Right lobe of liver (tissue), 4 donors: ENCODE measurements around the gene HPS3.

Source experiments
- POLR2A ChIP-seq: fragments of 450-650 bp; IDR thresholded peaks from one replicate; pipeline ENCODE4 v1.6.1; 2017; ENCODE audit warnings: antibody characterized with exemption, mild to moderate bottlenecking
- TF ChIP-seq, protein P1 (sequence below), 4 donors: fragments of 200-600 bp in 3 of 4; fragments of 450-650 bp in 1 of 4; IDR thresholded peaks; one replicate each; pipeline versions ENCODE4 v1.5.1 to v1.8.0; 2016 to 2022; ENCODE audit warnings: antibody characterized with exemption in 4 of 4, mild to moderate bottlenecking in 2 of 4
- donor health status: DM: no; HTN: no; CAD: no.
- donor health status: DM: no; HTN: no; CAD: no.
- donor health status: DM: no; HTN: yes; CAD: no.

DNA sequence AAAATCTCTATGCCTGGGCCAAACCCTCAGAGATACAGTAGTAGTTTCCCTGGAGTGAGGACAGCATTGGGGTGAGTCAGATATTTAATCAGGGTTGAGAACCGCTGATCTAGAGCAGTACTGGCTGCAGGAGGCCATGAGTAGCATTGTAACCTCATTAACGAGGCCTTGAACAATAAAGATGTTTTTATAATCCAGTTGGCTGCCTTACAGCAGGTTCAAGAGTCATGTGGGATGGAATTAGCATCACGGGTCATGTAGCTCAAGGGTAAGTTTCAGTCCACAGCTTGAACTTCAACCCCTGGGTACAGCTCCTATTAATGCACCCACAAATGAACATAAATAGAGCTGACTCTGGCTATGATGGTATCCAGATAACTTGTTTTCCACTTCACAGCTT is 5.1 kb downstream of the HPS3 start:
- TF ChIP-seq, protein P1, sequence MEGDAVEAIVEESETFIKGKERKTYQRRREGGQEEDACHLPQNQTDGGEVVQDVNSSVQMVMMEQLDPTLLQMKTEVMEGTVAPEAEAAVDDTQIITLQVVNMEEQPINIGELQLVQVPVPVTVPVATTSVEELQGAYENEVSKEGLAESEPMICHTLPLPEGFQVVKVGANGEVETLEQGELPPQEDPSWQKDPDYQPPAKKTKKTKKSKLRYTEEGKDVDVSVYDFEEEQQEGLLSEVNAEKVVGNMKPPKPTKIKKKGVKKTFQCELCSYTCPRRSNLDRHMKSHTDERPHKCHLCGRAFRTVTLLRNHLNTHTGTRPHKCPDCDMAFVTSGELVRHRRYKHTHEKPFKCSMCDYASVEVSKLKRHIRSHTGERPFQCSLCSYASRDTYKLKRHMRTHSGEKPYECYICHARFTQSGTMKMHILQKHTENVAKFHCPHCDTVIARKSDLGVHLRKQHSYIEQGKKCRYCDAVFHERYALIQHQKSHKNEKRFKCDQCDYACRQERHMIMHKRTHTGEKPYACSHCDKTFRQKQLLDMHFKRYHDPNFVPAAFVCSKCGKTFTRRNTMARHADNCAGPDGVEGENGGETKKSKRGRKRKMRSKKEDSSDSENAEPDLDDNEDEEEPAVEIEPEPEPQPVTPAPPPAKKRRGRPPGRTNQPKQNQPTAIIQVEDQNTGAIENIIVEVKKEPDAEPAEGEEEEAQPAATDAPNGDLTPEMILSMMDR (IDR thresholded peaks at IDR 0.05): no peak
- TF ChIP-seq POLR2A: no peak
